Measurements from ENCODE around the gene LIME1. TPM values are rescaled to one million over a fixed set of nuclear protein-coding genes. Genes with fewer than 3 reads are reported as not detected.

LIME1 gene
- total and polyA plus RNA-seq, 2 of the 8 experiments (the other 6 are each of a cell fraction or from before 2014, with no cell fraction given): 4.5 to 5.9 TPM

DNA sequence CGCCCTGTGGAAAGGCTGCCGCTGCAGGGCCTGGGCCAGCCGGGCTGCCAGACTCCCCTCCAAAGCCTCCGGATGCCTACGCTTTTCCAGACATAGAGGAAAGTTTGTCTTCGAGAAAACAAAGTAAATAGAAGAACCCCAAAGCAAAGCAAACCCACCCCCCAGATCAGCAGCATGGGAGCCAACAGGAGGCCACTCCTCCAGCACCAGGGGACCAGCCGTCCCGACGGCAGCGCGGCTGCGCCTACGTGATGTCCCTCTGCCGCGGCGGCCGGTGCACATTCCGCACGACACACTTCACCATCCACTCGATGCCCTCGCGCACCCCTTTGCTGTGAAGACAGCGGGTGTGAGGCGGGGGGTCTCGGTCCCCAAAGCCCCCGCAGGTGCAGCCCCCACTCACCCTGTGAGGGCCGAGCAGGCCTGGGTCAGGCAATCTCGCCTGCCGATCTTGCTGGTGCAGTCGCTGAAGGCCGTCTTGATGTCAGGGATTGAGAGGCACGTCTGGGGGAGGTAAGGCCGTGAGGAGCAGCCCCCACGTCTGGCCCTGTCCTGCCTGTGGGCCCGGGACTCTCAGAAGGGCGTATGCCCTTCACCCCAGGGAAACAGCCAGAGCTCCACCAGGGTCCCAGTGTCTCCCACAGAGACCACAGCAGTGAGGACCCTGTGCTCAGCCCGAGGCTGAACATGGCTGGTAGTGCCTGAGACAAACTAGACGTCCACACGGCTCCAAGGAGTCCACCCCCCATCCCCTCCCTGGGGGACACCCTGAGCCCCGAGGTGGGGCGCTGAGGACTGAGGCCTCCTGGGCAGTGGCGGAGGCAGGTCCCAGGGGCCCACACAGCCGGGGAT is 36.0 kb upstream of the LIME1 start (continued):
- TF ChIP-seq, protein P1, sequence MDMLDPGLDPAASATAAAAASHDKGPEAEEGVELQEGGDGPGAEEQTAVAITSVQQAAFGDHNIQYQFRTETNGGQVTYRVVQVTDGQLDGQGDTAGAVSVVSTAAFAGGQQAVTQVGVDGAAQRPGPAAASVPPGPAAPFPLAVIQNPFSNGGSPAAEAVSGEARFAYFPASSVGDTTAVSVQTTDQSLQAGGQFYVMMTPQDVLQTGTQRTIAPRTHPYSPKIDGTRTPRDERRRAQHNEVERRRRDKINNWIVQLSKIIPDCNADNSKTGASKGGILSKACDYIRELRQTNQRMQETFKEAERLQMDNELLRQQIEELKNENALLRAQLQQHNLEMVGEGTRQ (IDR thresholded peaks at IDR 0.05; ENCODE audit: low read length): no peak
- no peak for TF ChIP-seq RNF2 (IDR thresholded peaks at IDR 0.05; ENCODE audit: borderline replicate concordance, low read depth, low read length, missing control alignments, poor library complexity, severe bottlenecking)
- TF ChIP-seq GTF2F1 (IDR thresholded peaks at IDR 0.05; ENCODE audit: borderline replicate concordance, low read depth, low read length): no peak
- no peak for TF ChIP-seq SP1 (IDR thresholded peaks at IDR 0.05; ENCODE audit: low read depth, low read length)
- no peak for TF ChIP-seq FOSL1 (IDR thresholded peaks at IDR 0.05; ENCODE audit: insufficient read depth, low read depth, low read length)
- TF ChIP-seq PHF8 (conservative IDR thresholded peaks at IDR 0.05; ENCODE audit: low read depth, low read length): no peak
- no peak for TF ChIP-seq HDAC2 (IDR thresholded peaks at IDR 0.05; ENCODE audit: borderline replicate concordance in 1 of 2, low read depth in 2 of 2, low read length in 2 of 2)
- TF ChIP-seq SIN3A (conservative IDR thresholded peaks at IDR 0.05 in 1 of 2, IDR thresholded peaks at IDR 0.05 in 1 of 2; ENCODE audit: low read depth in 1 of 2, low read length in 2 of 2): no peak
